NCI-H1694 treated with DMSO at 0.1 percent for 48 hours (cell line): ENCODE results near the gene INTS11.

Source experiments
- DNase-seq: peaks from one replicate; lab custom pipeline; 2025; lab: John Stamatoyannopoulos, UW

The INTS11 gene

DNA sequence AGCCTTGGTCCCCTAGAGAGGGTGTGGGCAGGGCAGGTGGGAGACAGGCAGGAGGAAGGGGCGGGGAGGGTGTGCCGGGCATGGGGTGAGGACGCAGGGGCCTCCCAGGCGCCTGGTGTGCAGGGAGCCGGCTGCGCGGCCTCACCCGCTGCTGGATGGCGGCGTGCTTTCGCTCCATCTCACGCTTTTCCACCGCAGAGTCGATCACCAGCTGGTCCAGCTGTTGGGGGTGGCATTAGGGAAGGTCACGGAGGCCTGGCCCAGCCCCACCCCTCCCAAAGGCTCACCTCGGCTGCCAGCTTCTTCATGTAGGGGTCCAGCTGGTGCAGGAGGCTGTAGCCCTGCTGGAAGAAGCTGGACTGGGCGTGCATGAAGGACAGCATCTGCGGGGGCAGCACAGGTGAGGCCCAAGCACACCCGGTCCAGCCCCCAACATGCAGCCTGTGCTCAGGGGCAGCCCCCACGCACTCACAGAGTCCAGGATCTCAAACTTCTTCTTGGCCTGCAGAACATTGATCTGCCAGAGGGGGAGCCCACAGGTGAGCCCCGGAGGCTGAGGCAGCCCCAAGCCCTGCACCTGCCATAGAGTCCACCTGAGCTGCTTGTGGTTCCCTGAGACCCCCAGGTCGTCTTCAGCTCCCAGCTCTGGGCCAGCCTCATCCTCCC is 24.6 kb downstream of the INTS11 start:
- no peak for DNase-seq

DNA sequence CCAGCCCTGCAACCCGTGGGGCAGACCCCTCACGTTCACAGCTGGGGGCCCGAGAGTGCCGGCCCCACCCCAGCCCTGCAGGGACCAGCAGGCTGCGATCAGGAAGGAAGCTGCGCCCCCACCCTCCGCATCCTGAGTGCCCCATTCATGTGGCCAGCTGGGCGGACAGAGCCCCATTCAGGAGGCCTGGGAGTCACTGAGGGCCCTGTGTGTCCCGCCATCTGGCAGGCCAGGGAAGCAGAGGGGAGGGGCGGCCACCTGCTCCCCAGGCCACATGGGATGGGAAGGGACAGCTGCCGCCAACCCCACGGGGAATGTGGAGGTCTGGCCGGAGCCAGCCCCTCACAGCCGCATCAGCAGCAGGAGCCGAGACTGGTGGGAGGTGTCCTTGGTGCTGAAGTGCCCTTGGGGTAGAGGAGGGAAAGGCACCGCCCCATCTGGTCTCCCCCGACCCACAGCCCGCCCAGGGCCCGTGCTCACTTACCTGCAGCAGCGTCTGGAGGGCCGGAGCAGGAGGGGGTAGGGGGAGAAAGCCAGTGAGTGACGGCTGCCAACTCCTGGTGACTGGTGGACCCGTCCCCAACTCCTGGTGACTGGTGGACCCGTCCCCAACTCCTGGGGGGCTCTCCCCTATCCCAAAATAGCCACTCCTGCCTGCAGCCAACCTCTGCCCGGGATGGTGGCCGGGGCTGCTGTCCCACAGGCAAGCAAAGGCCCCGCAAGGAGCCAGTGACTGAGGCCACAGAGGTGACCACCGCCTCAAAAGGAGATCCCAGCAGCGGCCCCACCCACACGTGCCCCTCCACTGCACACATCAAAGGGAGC is 25.4 kb downstream of the INTS11 start:
- no peak for DNase-seq

- DNase-seq = no peak
Observed at GRCh38 chr1:1297802-1298424, 26.5 kb downstream of the INTS11 start.

DNA sequence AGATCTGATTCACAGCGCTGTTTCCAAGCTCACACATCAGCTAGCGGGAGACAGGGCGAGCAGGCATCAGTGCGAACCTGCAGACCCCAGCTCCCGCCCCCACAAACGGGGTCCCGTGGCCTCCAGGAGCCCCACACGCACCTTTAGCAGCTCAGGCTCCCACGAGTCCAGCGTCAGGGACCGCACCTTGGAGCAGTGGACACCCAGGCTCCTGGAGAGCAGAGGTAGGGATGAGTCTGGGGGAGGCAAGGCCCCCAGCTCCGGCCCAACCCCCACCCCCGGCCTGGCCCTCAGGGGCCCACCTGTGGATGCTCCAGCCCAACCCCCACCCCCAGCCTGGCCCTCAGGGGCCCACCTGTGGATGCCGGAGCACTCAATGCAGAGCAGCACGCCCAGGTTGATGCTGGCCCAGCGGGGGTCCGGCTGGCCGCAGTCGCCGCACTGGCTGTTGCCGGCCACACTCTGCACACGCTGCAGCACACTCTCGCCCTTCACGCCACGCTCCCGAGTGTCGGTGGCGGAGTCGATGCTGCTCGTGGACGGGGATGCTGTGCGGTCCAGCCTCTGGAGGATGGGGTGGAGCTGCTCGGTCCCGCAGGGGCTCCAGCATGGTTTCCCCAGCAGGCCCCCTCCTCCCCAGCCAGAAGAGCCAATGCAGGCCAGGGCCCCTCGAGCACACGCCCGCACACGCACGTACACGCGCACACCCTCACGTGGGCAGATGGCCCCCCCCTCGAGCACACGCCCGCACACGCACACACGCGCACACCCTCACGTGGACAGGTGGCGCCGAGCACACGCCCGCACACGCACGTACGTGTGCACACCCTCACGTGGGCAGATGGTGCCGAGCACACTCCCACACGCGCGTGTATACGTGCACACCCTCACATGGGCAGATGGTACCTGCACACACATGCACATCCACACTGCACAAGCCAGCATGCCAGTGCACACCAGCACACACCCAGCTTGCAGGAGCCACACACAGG is 28.1 kb downstream of the INTS11 start:
- no peak for DNase-seq

DNA sequence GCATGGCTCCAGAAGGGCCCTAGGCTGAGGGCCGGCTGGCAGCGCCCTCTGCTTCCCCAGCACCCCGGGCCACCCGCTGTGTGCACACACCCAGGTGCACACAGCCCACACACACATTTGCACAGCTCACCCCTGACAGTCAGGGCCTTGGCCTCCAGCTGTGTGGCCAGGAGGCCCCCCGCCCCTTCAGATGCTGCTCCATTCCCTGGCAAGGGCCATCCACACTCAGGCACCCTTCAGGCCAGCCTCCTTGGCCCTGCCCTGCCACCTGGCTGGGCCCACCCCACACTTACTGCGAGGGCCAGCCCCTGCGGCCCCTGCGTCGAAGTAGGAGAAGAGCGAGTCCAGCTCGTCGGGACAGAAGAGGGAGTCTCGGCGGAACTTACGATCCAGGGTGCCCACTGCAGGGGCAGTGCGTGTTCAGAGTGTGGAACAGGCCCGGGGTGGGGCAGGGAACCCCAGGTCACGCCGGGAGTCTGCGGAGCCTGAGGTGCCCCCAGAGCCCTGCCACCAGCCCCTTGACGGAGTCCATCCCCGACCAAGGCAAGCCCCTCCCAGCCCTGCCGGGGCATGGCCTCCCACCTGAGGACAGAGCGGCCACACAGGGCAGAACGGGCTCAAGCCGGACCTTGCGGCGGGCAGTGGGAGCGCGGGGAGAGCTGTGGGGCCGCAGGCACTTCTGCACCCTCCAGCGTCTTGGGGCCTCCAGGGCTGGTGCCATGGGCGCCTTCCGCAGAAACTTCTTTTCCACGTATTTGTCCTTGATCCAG is 29.1 kb downstream of the INTS11 start:
- DNase-seq = no peak

DNA sequence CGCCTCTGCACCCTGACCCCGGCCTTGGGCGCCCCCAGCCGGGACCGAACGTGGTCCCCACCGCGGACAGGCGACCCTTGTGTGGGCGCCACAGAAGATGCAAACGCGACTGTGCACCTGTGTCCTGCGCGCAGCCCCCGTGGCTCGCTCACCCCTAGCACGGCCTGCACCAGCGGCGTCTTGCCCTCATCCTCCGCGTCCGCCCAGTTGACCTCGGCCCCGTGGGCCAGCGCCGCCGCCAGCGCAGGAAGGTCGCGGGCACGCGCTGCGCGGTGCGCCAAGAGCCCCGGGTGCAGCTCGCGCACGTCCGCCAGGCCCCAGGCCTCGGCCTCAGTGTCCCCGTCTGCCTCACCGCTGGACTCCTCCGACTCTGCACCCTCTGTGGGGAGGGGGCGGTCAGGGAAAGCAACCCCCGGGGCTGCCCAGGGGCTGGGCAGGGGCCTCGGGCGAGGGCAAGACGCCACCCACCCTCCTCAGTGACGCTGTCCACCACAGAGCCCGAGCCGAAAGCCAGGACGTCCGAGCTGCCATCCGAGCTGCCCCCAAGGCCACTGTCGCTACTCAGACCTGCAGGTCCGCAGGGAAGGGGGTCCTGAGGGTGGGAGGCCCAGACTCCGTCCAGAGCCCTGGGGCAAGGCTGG is 30.1 kb downstream of the INTS11 start:
- no peak for DNase-seq

DNA sequence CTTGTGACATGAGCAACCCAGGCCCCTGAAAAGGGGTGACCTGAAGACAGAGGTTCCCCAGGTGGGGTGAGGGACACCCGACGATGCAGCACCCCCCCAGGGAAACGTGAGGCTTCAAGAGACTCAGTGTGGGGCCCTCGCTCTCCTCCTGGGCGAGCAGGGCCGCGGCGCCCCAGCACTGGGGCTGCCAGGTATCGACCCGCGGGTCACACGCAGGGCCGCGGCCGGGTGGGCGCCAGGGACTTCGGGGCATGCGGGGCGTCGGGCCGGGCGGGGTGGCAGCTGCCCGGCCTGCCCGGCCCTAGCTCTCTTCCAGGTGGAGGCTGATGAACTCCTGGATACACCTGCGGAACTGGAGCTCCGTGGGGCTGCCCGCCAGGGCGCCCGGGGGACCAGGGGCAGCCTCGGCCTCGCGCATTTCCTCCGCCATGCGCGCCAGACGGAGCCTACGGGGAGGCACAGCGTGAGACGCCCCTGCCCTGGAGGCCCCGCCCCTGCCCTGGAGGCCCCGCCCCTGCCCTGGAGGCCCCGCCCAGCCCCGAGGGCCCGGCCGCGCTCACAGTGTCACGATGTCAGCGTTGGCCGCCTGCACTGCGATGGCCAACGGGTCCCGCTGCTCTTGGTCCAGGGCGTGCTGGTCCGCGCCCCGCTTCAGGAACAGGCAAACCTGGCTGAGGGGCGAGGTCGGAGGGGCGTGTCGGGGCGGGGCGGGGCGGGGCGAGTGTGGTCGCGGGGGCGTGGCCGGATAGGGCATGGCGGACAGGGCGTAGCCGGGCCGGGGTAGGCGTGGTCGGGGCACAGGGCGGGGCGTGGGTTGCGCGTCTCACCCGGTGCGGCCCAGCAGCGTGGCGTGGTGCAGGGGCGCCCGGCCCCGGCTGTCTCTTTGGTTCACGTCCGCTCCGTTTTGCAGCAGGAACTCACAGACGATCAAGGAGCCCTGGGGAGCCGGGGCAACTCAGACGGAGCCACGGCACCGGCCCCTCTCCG is 30.9 kb downstream of the INTS11 start:
- no peak for DNase-seq

DNA sequence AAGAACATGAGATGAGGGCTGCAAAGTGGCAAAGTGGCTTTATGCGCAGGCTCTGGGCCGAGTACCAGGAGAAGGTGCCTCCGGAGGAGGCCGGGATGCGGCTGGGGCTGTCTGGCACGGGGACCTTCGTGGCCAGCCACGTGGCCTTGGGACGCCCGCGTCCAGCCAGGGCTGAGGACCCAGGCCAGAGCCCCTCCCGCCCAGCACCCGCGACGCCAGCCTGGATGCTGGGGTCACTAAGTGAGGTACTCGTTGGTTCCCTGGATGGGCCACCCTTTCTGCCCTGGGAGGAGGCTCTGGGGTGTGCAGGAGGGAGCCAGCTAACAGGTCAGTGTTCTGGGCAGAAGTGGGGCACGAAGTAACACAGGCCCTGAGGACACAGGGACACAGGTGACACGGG is 31.6 kb downstream of the INTS11 start:
- DNase-seq = no peak

DNA sequence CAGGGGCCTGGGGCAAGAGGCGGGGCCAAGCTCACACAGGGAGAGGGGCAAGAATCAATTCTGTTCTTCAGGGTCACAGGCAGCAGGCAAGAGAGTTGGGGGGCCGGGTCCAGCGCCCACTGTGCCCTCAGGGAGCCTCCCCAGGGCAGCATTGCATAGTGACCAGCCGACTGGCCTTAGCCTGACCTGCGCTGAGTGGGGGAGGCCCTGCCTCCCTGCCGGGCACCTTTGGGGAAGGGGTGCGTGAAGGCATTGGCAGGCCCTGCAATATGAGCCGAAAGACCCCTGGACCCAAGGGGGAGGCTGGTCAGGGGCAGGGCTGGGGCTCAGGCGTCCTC is 32.0 kb downstream of the INTS11 start:
- DNase-seq = no peak

DNA sequence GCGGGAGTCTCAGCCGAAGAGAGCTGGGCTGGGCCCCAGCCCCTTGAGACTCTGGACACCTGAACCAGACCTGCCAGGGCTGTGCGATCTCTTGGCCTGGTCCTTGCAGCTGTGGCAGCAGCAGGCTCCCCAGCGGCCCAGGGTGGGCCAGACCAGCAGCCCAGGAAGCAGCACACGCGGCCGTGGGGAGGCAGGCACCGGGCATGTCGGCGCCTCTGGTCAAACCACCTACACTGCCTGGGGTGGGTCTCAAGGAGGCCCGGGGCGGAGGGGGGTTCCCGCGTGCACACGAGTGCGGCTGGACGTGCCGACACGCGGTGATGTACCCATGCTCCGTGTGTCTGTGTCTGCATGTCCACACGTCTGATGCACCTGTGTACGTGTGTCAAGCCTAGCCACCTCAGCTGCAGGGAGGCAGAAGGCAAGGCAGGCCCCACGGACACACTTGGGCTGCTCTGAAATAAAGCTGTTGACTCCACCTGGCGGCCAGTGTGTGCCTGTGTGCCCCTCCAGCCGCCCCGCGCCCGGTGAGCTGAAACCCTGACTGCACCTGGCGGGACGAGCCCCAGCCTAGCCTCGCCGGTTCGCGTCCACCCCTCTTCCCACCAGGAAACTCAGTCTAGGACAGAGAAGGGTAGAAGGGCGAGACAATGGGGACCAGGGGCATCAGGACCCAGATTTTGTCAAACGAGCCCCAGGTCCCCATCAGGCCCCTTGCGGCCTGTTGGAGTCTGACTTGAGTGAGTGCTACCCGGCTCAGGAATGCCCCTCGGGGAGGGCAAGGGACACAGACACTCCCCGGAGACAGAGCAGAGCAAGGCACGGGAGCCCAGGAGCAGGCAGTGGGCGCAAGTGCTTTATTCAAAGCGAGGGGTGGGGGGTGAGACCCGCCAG is 32.7 kb downstream of the INTS11 start:
- DNase-seq = peak; percentile 30

- no peak for DNase-seq
Observed at GRCh38 chr1:1291023-1291528, 33.4 kb downstream of the INTS11 start.

- DNase-seq = peak; percentile 26
Observed at GRCh38 chr1:1290238-1290731, 34.2 kb downstream of the INTS11 start.

GRCh38 chr1:1287288-1288110 is 37.0 kb downstream of the INTS11 start:
- no peak for DNase-seq

GRCh38 chr1:1286313-1287261 is 37.9 kb downstream of the INTS11 start:
- DNase-seq = no peak

DNA sequence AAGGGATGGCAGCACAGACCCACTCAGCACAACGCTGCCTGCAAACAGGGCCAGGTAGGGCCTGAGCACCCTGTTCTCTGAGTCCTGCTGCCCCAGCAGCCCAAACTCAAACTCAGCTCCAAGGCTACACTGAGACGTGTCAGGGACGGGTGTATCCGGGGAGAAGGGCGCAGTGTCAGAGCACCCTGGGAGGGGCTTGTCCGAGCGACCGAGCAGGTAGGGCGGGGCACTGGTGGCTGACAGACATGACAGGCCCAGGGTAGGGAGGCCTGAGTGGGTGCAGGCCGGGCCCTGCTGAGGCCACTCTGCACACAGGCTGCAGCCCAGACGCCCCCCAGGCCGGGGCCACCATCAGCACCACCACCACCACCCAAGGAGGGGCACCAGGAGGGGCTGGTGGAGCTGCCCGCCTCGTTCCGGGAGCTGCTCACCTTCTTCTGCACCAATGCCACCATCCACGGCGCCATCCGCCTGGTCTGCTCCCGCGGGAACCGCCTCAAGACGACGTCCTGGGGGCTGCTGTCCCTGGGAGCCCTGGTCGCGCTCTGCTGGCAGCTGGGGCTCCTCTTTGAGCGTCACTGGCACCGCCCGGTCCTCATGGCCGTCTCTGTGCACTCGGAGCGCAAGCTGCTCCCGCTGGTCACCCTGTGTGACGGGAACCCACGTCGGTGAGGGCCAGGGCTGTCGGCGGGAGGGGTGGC is 38.7 kb downstream of the INTS11 start:
- DNase-seq = no peak
